ENCODE measurements around the gene AKR1D1. TPM values are rescaled to one million over a fixed set of nuclear protein-coding genes. Genes with fewer than 3 reads are reported as not detected.

The AKR1D1 gene
- total RNA-seq, 1 donor from 2014 or later: not detected

DNA sequence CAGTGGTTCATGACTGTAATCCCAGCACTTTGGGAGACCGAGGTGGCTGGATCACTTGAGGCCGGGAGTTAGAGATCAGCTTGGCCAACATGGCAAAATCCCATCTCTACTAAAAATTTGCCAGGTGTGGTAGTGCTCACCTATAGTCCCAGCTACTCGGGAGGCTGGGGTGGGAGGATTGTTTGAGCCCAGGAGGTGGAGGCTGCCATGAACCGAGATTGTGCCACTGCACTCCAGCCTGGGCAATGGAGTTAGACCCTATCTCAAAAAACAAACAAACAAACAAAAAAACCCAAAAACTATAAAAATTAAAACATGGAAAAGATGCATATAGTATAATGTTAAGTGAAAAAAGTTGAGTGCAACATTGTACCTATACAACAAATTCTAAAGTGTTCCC lies 81.4 kb downstream of the AKR1D1 start:
- Mint-ChIP-seq H3K4me1 (ENCODE audit: unreplicated experiment) (no peaks in the 10 kb centered on the region), H3K27ac (ENCODE audit: unreplicated experiment) (no peak overlapping the region), H3K9me3 (ENCODE audit: unreplicated experiment) (no peaks in the 10 kb centered on the region), H3K27me3 (ENCODE audit: unreplicated experiment) (no peaks in the 10 kb centered on the region), H3K4me3 (ENCODE audit: unreplicated experiment) (no peak overlapping the region), H3K36me3 (ENCODE audit: low read depth, unreplicated experiment) (no peaks in the 10 kb centered on the region)
- TF ChIP-seq, protein P1, sequence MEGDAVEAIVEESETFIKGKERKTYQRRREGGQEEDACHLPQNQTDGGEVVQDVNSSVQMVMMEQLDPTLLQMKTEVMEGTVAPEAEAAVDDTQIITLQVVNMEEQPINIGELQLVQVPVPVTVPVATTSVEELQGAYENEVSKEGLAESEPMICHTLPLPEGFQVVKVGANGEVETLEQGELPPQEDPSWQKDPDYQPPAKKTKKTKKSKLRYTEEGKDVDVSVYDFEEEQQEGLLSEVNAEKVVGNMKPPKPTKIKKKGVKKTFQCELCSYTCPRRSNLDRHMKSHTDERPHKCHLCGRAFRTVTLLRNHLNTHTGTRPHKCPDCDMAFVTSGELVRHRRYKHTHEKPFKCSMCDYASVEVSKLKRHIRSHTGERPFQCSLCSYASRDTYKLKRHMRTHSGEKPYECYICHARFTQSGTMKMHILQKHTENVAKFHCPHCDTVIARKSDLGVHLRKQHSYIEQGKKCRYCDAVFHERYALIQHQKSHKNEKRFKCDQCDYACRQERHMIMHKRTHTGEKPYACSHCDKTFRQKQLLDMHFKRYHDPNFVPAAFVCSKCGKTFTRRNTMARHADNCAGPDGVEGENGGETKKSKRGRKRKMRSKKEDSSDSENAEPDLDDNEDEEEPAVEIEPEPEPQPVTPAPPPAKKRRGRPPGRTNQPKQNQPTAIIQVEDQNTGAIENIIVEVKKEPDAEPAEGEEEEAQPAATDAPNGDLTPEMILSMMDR (IDR thresholded peaks at IDR 0.05; ENCODE audit: unreplicated experiment): no peak
- no peak for DNase-seq (ENCODE audit: low spot score)

DNA sequence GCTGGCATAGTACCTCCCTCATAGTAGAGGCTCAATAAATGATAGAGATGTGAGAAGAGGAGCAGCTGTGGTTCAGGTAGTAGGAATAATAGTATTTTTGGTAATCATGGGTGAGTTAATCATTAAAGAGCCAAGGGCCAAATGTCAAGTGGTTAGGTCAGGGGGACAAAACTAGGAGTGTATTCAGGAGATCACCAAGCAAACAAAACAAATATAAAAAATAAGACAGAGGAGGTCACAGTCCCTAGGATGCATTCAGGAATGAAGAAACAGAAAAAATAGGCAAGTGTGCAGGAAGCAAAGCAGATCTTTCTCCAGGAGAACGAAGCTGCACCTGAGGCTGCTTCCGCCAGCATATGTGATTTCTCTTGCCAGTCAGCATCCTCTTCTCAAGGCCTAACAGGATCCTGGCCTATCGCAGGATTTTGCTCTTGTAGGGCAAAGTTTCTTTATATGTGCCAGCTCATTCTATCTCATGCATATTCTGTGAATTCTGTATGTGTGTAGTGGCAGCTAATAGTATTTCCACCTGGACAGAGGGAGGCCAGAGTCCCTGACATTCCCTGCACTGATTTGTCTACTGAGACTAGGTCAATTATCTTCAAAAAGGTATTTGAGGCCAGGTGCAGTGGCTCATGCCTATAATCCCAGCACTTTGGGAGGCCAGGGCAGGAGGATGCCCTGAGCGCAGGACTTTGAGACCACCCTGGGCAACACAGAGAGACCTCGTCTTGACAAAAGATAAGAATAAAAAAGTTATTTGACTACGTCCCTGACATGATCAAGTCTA lies 82.7 kb downstream of the AKR1D1 start:
- no peak overlapping the region for H3K27ac Mint-ChIP-seq (ENCODE audit: unreplicated experiment)
- H3K4me1 Mint-ChIP-seq (ENCODE audit: unreplicated experiment): no peaks in the 10 kb centered on the region
- DNase-seq (ENCODE audit: low spot score): no peak
- H3K4me3 Mint-ChIP-seq (ENCODE audit: unreplicated experiment): no peak overlapping the region
- TF ChIP-seq, protein P1 (IDR thresholded peaks at IDR 0.05; ENCODE audit: unreplicated experiment): no peak
- no peaks in the 10 kb centered on the region for H3K27me3 Mint-ChIP-seq (ENCODE audit: unreplicated experiment)
- peaks cover 4% of the 10 kb centered on the region for H3K36me3 Mint-ChIP-seq (ENCODE audit: low read depth, unreplicated experiment)
- peaks cover 2% of the 10 kb centered on the region for H3K9me3 Mint-ChIP-seq (ENCODE audit: unreplicated experiment)

DNA sequence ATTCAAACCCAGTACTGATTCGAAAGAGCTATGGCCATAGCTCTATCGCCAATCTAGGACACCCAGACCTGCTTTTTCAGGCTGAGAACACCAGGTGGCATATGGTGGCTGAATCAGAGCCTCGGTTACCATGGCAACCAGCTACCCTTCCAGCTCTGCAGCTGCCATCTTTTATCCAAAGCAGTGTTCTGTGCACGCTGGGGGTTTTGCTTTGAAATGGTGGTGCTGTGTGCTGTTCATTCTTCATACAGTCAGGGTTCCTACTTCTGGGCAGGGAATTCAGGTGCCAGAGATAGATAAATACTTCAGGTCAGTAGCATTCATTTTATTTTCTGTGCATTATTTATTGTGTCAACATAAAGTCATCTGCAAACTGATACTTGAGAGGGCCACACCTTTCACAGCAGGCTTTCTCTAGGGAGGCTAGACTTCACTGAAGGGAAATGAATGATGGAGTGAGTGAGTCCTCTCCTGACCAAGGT lies 85.4 kb downstream of the AKR1D1 start:
- H3K36me3 Mint-ChIP-seq (ENCODE audit: low read depth, unreplicated experiment): peaks cover 15% of the 10 kb centered on the region
- peaks cover 17% of the 10 kb centered on the region for H3K9me3 Mint-ChIP-seq (ENCODE audit: unreplicated experiment)
- no peak overlapping the region for H3K27ac Mint-ChIP-seq (ENCODE audit: unreplicated experiment)
- H3K4me3 Mint-ChIP-seq (ENCODE audit: unreplicated experiment): no peak overlapping the region
- peak; percentile 83 for DNase-seq (ENCODE audit: low spot score)
- TF ChIP-seq, protein P1 (IDR thresholded peaks at IDR 0.05; ENCODE audit: unreplicated experiment): peak; percentile 61
- H3K4me1 Mint-ChIP-seq (ENCODE audit: unreplicated experiment): no peaks in the 10 kb centered on the region
- H3K27me3 Mint-ChIP-seq (ENCODE audit: unreplicated experiment): peaks cover 2% of the 10 kb centered on the region

DNA sequence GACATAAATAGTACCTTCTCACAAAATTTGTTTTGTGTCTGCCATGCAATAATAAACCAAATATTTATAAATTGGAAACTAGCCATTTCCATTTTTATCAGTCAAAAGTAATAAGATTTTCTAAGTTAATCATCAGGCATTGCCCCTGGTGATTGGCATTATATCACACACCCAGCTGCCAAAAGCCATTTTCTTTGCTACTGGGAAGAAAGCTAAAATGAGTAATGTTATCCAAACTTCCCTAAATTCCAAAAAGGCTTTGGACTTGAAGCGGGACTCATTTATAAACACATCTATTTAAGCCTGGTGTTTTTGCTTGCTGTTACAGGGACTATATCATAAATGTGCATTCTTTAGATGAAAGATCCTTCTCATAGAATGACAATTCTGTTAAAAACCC lies 86.0 kb downstream of the AKR1D1 start:
- no peak overlapping the region for H3K27ac Mint-ChIP-seq (ENCODE audit: unreplicated experiment)
- TF ChIP-seq, protein P1 (IDR thresholded peaks at IDR 0.05; ENCODE audit: unreplicated experiment): no peak
- peaks cover 6% of the 10 kb centered on the region for H3K4me1 Mint-ChIP-seq (ENCODE audit: unreplicated experiment)
- peaks cover 15% of the 10 kb centered on the region for H3K36me3 Mint-ChIP-seq (ENCODE audit: low read depth, unreplicated experiment)
- H3K27me3 Mint-ChIP-seq (ENCODE audit: unreplicated experiment): peaks cover 4% of the 10 kb centered on the region
- H3K9me3 Mint-ChIP-seq (ENCODE audit: unreplicated experiment): peaks cover 17% of the 10 kb centered on the region
- no peak overlapping the region for H3K4me3 Mint-ChIP-seq (ENCODE audit: unreplicated experiment)
- no peak for DNase-seq (ENCODE audit: low spot score)

DNA sequence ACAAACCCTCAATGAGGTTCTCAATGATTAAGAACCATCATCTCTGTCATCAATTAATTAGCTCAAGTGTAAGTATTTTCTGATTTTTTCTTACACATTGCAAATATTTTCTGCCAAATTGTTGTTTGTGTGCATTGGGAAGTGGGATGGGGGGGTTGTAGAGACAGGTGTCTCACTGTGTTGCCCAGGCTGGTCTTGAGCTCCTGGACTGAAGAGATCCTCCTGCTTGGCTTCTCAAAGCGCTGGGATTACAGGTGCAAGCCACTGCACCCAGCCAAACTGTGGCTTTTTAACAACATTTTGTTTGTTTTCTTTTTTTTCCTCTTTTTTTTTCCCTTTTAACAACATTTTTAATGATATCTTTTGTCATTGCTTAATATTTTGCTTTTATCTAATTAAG lies 87.5 kb downstream of the AKR1D1 start:
- peaks cover 17% of the 10 kb centered on the region for H3K9me3 Mint-ChIP-seq (ENCODE audit: unreplicated experiment)
- TF ChIP-seq, protein P1 (IDR thresholded peaks at IDR 0.05; ENCODE audit: unreplicated experiment): no peak
- DNase-seq (ENCODE audit: low spot score): no peak
- no peak overlapping the region for H3K4me3 Mint-ChIP-seq (ENCODE audit: unreplicated experiment)
- H3K27ac Mint-ChIP-seq (ENCODE audit: unreplicated experiment): no peak overlapping the region
- peaks cover 15% of the 10 kb centered on the region for H3K4me1 Mint-ChIP-seq (ENCODE audit: unreplicated experiment)
- peaks cover 4% of the 10 kb centered on the region for H3K27me3 Mint-ChIP-seq (ENCODE audit: unreplicated experiment)
- H3K36me3 Mint-ChIP-seq (ENCODE audit: low read depth, unreplicated experiment): peaks cover 15% of the 10 kb centered on the region
